ENCODE measurements around the gene C6orf136. TPM values are rescaled to one million over a fixed set of nuclear protein-coding genes. Genes with fewer than 3 reads are reported as not detected.
A peak's percentile ranks its signal among the peaks of the same experiment; 100 is the strongest.

C6orf136 gene
- total and polyA plus RNA-seq, 9 of the 15 experiments (the other 6 are each of a cell fraction or from before 2014, with no cell fraction given) = 14.1 to 63.1 (median 18.4) TPM

DNA sequence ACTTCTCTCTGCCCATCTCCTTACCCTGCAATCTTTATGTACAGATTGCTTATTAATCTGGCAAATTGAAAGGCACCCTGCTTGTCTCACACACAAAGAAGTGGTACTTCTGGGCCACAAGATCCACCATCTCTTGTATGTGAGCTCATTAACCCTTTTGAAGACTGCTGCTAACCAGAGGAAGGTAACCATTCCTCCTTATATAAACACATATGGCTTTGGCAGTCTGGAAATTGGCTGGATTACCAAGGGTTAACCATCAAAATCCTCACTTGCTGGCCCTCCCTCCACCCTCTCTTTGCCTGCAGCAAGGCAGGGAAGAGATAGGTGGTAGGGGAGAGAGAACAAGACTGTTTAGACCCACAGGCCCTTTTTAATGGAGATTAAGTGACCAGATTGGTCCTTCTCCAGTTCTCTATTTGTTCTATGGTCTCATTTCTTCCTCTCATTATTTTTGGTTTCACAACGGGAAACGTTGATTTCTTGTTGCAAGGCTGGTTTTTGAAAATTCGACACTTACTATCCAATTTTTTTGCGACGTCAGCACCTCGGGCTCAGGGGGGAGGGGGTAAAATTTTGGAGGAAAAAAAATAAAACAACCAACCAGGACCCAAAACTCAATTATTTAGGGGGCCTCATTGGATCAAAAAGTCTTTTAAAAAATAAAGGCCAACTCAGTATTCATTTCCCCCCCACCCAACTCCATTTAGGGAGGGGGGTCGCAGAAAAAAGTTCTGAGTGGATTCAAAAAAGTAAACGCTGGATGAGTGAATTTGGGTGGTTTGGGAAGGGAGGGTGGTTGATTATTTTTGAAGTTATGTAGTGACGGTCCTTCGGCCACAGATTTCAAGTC, 30.7 kb upstream of the C6orf136 start (continued):
- TF ChIP-seq, protein P1, sequence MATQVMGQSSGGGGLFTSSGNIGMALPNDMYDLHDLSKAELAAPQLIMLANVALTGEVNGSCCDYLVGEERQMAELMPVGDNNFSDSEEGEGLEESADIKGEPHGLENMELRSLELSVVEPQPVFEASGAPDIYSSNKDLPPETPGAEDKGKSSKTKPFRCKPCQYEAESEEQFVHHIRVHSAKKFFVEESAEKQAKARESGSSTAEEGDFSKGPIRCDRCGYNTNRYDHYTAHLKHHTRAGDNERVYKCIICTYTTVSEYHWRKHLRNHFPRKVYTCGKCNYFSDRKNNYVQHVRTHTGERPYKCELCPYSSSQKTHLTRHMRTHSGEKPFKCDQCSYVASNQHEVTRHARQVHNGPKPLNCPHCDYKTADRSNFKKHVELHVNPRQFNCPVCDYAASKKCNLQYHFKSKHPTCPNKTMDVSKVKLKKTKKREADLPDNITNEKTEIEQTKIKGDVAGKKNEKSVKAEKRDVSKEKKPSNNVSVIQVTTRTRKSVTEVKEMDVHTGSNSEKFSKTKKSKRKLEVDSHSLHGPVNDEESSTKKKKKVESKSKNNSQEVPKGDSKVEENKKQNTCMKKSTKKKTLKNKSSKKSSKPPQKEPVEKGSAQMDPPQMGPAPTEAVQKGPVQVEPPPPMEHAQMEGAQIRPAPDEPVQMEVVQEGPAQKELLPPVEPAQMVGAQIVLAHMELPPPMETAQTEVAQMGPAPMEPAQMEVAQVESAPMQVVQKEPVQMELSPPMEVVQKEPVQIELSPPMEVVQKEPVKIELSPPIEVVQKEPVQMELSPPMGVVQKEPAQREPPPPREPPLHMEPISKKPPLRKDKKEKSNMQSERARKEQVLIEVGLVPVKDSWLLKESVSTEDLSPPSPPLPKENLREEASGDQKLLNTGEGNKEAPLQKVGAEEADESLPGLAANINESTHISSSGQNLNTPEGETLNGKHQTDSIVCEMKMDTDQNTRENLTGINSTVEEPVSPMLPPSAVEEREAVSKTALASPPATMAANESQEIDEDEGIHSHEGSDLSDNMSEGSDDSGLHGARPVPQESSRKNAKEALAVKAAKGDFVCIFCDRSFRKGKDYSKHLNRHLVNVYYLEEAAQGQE (IDR thresholded peaks at IDR 0.05; ENCODE audit: borderline replicate concordance) = no peak
- TF ChIP-seq, protein P1 (CRISPR knock-in tag; IDR thresholded peaks at IDR 0.05; ENCODE audit: low read depth) = no peak
- TF ChIP-seq MYNN (IDR thresholded peaks at IDR 0.05) (no peak), MYNN (CRISPR knock-in tag; IDR thresholded peaks at IDR 0.05) (no peak), MTF1 (CRISPR knock-in tag; IDR thresholded peaks at IDR 0.05; ENCODE audit: borderline replicate concordance) (0 out of 2 replicates have a peak, but pooled peaks have one; percentile 31), ESRRB (CRISPR knock-in tag; IDR thresholded peaks at IDR 0.05; ENCODE audit: borderline replicate concordance) (0 out of 2 replicates have a peak, but pooled peaks have one; percentile 48), SP2 (IDR thresholded peaks at IDR 0.05; ENCODE audit: extremely low read depth, low read depth, low read length, poor library complexity, severe bottlenecking) (no peak), ZKSCAN8 (CRISPR knock-in tag; IDR thresholded peaks at IDR 0.05) (peak; percentile 74), FOXA3 (CRISPR knock-in tag; conservative IDR thresholded peaks at IDR 0.05 in 1 of 2, IDR thresholded peaks at IDR 0.05 in 1 of 2) (no peak), ZNF707 (CRISPR knock-in tag; conservative IDR thresholded peaks at IDR 0.05) (no peak), KLF6 (CRISPR knock-in tag; IDR thresholded peaks at IDR 0.05; ENCODE audit: borderline replicate concordance) (peak; percentile 58; the same call in 1 of the 2 replicates), KHSRP (IDR thresholded peaks at IDR 0.05) (peak; percentile 13; the same call in 1 of the 2 replicates), RFX1 (IDR thresholded peaks at IDR 0.05) (no peak), TAF15 (IDR thresholded peaks at IDR 0.05; ENCODE audit: low read depth, low read length) (no peak), PHF8 (IDR thresholded peaks at IDR 0.05; ENCODE audit: borderline replicate concordance, low read length) (0 out of 2 replicates have a peak, but pooled peaks have one; percentile 11), ZC3H4 (CRISPR knock-in tag; IDR thresholded peaks at IDR 0.05; ENCODE audit: borderline replicate concordance) (peak; percentile 98; the same call in 1 of the 2 replicates)
- TF ChIP-seq, protein P2, sequence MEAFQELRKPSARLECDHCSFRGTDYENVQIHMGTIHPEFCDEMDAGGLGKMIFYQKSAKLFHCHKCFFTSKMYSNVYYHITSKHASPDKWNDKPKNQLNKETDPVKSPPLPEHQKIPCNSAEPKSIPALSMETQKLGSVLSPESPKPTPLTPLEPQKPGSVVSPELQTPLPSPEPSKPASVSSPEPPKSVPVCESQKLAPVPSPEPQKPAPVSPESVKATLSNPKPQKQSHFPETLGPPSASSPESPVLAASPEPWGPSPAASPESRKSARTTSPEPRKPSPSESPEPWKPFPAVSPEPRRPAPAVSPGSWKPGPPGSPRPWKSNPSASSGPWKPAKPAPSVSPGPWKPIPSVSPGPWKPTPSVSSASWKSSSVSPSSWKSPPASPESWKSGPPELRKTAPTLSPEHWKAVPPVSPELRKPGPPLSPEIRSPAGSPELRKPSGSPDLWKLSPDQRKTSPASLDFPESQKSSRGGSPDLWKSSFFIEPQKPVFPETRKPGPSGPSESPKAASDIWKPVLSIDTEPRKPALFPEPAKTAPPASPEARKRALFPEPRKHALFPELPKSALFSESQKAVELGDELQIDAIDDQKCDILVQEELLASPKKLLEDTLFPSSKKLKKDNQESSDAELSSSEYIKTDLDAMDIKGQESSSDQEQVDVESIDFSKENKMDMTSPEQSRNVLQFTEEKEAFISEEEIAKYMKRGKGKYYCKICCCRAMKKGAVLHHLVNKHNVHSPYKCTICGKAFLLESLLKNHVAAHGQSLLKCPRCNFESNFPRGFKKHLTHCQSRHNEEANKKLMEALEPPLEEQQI (IDR thresholded peaks at IDR 0.05) = no peak

Measured in K562 (cell line).